ENCODE data around the gene DCXR. TPM values are rescaled to one million over a fixed set of nuclear protein-coding genes. Genes with fewer than 3 reads are reported as not detected.

Gene DCXR
- 79.3 and 86.3 TPM in 2 replicates for total RNA-seq

DNA sequence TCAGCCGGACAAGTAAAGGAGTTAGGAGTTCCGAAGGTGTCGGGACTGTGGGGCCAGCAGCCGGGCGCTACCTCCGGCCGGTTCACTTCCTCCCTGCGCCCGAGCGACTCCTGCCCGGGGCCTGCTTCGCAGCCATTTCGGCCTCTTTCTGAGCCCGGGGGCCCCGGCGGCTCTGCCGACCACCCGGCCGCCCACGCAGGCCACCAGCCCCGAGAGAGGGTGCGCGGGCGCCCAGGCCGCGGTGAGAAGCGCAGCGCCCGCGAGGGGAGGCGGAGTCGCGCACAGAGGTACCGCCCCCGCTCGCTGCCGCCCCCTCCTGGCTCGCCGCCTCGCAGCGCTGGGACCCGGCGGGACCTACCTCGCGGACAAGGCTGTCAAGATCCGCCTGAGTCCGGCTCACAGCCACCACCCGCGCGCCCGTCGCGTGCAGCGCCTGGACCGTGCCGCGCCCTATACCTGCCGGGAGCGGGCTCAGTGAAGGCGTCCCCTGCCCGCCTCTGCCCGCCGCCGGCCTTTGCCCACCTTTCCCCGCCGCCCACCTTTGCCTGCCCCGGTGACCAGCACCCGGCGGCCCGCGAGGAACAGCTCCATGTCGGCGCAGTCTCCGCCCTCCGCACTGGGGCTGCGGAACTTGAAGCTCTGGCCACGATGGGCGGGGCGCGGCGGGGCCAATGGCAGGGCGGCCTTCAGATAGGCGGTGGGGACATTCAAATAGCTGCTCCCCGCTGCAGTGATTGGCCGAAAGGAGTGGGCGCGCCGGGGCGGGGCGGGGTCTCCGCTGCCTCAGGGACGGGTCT, at the start of gene DCXR:
TSS of gene DCXR (minus strand) at position 606 of the 797 bp plus-strand sequence. CDS start at position 591, 15 bp downstream.

DNA sequence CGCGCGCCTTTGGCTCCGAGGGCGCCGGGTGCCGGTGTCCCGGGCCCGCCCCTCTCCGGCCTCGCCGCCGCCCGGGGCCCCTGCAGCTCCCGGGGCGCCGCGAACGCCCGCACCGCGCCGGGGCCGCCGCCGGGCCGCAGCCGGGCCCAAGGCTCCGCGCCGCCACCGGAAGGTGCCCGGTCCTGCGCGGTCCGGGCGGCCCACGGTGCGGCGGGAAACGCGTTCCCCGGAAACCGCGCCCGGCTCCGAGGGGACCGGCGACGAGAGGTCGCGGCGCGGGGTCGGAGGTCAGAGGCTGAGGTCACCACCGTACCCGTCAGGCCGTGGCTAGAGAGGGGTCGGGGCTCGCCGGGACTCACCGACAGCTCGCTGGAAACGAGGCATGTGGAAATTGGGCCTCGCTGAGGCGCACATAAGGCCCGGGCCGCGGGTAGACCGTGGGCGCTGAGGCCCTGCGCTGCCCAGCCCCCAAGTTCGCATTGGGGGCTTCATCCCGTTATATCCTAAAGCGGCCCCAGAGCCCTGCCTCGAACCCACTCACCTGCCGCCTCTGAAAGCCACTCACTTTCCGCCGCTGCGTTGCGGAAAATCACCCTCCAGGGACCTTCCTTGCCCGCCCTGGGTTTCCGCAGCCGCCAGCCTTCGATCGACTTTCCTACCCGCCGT, 28.3 kb upstream of the DCXR start, which contains the start of gene DUS1L:
TSS of gene DUS1L (minus strand) at position 167 of the 666 bp plus-strand sequence. CDS start 745 bp downstream, outside the sequence.

DNA sequence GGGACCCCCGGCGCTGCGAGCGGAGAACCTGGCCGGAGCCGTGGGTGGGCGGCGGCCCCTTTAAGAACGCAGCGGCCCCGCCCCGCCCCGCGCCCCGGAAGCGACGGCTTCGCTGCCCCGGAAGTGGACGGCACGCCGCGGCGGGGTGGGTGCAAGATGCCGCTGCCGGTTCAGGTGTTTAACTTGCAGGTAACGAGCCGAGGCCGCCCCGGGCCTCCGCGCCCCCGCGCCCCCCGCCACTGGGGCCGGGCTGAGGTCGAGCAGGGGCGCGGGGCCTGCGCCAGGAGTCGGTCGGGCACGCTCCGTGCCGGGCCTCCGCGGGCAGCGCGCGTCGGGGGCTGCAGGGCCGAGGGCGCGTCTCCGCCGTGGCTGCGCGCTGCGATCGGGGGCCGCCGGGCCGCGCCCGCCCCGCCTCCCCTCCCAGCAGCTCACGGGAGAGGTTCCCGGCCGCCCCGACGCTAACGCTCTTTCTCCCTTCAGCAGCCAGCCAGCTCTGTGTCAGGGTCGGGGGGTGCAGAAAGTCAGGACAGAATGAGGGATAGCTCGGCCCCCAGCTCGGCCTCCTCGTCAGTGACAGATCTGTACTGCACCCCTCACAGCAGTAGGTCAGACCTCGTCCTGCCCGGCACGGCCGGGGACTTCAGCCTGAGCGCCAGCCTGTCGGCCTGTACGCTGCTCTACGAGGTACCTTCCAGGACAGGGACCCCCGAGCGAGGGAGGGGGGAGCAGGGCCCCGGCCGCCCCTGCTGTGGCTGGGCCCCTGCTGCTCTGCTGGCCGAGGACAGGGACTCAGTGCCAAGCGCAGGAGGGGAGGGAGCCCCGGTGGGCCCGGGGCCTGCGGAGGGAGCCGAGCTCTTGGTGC, 14.5 kb upstream of the DCXR start, which contains the start of the genes GPS1 and RFNG:
TSS of gene GPS1 (plus strand) at position 123 of the 862 bp plus-strand sequence. CDS start at position 157, 34 bp downstream.
TSS of gene RFNG (minus strand) at position 36 of the 862 bp plus-strand sequence. CDS start 45 bp downstream, outside the sequence.

DNA sequence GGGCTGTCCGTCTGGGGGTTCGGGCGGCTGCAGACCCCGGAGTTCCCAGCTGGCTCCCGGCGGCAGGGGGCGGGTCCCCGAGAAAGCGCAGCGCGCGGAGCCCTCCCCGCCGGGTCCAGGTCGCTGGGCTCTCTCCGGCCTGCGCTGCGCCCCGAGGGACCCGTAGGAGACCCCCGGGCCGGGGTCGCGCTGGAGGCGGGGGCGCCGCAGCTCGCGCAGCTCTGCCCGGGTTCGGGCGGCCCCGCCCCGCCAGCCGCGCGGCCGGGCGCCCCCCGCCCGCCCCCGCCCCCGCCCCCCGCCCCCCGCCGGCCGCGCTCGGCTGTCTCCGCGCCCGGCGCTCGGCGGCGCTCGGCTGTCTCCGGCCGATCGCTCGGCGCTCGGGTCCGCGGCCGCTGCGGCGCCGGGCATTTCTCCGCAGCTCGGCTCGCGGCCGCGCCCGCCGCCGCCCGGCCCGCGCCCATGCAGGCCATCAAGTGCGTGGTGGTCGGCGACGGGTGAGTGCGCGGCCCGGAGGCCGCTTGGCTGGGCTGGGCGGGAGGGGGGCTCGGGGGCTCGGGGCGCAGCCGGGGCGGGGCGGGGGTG, 6.1 kb downstream of the DCXR start, which contains the start of gene RAC3:
TSS of gene RAC3 (plus strand) at position 376 of the 582 bp plus-strand sequence. CDS start at position 460, 84 bp downstream.

DNA sequence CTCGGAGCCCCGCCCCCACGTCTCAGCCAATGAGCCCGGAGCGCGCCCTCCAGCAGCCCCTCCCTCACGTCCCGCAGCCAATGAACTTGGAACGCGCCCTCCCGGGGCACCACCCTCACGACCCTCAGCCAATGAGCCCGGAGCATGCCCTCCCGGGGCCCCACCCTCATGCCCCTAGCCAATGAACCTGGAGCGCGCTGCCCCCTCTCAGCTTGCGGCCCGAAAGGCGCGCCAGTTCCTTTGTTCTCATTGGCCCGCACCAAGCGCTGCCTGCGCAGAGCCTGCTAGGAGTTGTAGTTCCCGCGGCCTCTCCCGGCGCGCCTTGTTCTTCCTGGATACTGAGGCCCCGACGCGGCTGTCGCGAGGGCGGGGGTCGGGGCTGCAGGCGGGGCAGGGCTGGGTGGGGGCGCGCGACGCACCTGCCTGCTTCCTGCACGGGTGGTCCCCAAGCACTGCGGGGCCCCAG, 14.5 kb downstream of the DCXR start, which contains the start of gene LRRC45:
TSS of gene LRRC45 (plus strand) at position 325 of the 466 bp plus-strand sequence. CDS start 339 bp downstream, outside the sequence.

DNA sequence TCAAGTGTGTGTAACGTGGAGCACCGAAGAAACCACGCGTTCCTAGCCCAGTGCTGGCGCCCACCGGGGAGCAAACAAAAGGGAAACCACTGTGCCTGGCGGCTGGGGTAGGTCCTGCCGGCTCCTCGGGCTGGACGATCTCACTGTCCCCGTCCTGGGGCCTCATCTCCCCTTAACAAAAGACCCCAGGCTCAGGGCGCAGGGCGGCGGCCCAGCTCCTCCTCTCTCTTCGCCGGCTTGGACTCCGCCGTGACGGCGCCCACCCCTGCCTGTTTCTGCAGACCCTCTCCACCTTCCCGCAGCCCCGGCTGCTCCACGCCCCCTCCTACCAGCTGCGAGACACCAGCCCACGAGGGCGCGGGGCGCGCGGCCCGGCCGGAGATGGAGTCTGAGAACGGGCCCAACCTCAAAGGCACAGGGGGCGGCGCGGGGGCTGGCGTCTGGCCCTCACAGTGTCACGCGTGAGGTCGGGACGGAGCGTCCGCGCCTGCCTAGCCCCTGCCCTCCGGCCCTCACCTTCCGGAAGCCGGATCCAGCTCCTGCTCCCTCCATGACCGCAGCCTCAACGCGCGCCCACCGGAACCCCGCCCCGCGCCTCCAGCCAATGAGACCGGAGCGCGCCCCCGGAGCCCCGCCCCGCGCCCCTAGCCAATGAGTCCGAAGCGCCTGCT, 15.1 kb downstream of the DCXR start, which contains the start of gene CENPX:
TSS of gene CENPX (minus strand) at position 569 of the 671 bp plus-strand sequence. CDS start at position 552, 17 bp downstream.

Other genes with a start within 250 kb of the DCXR start
- gene GCGR, start 233.5 kb downstream of the DCXR start, total RNA-seq: not detected in 2 replicates
- gene MCRIP1, start 204.4 kb downstream of the DCXR start, total RNA-seq: 69.5 and 121 TPM in 2 replicates
- not detected in 2 replicates for gene PPP1R27, start 202.6 kb downstream of the DCXR start, total RNA-seq
- gene P4HB, start 177.2 kb downstream of the DCXR start, total RNA-seq: 1,783 and 2,221 TPM in 2 replicates
- 143 and 305 TPM in 2 replicates for gene ARHGDIA, start 166.4 kb downstream of the DCXR start, total RNA-seq
- 47.7 and 158 TPM in 2 replicates for gene ALYREF, start 146.1 kb downstream of the DCXR start, total RNA-seq
- 147 and 313 TPM in 2 replicates for gene ANAPC11, start 146.0 kb downstream of the DCXR start, total RNA-seq
- 0.26 and 0.48 TPM in 2 replicates for gene NPB, start 135.5 kb downstream of the DCXR start, total RNA-seq
- gene PCYT2, start 126.3 kb downstream of the DCXR start, total RNA-seq: 19.0 and 74.9 TPM in 2 replicates
- gene SIRT7, start 119.5 kb downstream of the DCXR start, total RNA-seq: 11.1 and 20.7 TPM in 2 replicates
- 12.1 and 15.1 TPM in 2 replicates for gene MAFG, start 110.0 kb downstream of the DCXR start, total RNA-seq
- gene PYCR1, start 100.4 kb downstream of the DCXR start, total RNA-seq: 54.9 and 180 TPM in 2 replicates
- not detected in 2 replicates for gene MYADML2, start 90.5 kb downstream of the DCXR start, total RNA-seq
- gene NOTUM, start 76.5 kb downstream of the DCXR start, total RNA-seq: 0.13 and 0.48 TPM in 2 replicates
- gene ASPSCR1, start 60.1 kb downstream of the DCXR start, total RNA-seq: 15.5 and 15.8 TPM in 2 replicates
- 29.1 and 76.7 TPM in 2 replicates for gene CENPX, start 14.8 kb downstream of the DCXR start, total RNA-seq
- gene LRRC45, start 14.4 kb downstream of the DCXR start, total RNA-seq: 9.8 and 15.6 TPM in 2 replicates
- gene RAC3, start 6.0 kb downstream of the DCXR start, total RNA-seq: 25.0 and 38.6 TPM in 2 replicates
- 46.9 and 63.2 TPM in 2 replicates for gene RFNG, start 14.1 kb upstream of the DCXR start, total RNA-seq
- 116 and 126 TPM in 2 replicates for gene GPS1, start 14.2 kb upstream of the DCXR start, total RNA-seq
- 30.9 and 37.4 TPM in 2 replicates for gene DUS1L, start 28.1 kb upstream of the DCXR start, total RNA-seq
- 57.2 and 289 TPM in 2 replicates for gene FASN, start 60.5 kb upstream of the DCXR start, total RNA-seq
- gene CCDC57, start 175.1 kb upstream of the DCXR start, total RNA-seq: 6.9 and 16.5 TPM in 2 replicates
- 224 and 509 TPM in 2 replicates for gene SLC16A3, start 191.3 kb upstream of the DCXR start, total RNA-seq
- 41.8 and 136 TPM in 2 replicates for gene CSNK1D, start 236.0 kb upstream of the DCXR start, total RNA-seq

Data from epithelial cell of alveolus of lung (primary cell).